GM19397 (cell line): ENCODE results near the gene KCTD17.

ENCODE experiments used
- ATAC-seq: cut with Tn5 transposase; IDR thresholded peaks from one replicate; pipeline ENCODE4 v1.9.1; 2021; ENCODE audit warnings: mild to moderate bottlenecking, moderate library complexity; ENCODE audit not compliant: unreplicated experiment

KCTD17 gene

DNA sequence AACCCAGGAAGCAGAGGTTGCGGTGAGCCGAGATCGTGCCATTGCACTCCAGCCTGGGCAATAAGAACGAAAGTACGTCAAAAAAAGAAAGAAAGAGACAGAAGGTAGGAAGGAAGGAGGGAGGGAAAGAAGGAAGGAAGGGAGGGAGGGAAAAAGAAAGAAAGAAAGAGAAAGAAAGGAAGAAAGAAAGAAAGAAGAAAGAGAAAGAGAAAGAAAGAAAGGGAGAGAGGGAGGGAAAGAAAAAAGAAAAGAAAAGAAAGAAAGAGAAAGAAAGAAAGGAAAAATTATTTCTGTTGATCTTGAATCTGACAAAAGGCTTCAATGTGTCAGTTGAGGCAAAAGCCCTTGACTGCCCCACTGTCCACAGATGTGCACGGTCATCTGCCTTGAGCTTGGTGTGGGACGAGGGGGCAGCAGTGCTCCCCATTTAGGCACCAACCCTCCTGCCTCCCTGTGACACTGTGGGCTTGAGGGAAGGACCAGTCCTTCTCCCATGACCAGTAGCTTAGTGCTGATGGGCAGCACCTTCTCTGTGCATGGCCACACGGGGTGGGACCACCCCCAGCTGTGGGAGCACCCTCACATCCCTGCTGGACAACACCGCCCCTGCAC lies 24.4 kb downstream of the KCTD17 start:
- no peak for ATAC-seq

DNA sequence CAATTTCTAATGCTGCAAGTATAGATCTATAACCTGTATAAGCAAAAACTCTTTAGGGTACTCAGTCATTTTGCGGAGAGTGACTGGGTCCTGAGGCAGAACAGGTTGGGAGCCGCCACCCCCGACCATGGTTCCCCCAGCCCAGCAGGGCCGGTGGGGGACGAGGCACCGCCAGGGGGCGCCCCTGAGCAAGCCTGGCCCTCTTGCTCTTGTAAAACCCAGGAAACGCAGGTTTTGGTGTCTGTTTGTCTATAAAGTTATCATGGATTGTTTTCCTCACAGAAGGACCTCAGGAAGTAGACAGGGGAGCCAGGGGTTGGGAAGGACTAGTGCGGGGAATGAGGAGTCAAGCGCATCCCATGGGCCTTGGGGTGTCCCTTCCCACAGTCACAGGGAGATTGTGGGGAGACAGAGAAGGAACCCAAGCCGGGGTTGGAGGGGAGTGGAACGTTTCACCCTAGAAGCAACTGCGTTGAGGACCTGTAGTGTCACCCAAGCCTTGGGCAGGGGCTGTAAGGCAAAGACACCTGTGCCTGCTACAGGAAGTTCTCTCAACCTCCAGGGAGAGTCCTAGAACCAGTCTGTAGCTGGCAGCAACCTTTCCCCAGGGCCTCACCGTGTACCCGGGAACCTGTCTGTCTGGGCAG lies 26.4 kb downstream of the KCTD17 start:
- no peak for ATAC-seq

DNA sequence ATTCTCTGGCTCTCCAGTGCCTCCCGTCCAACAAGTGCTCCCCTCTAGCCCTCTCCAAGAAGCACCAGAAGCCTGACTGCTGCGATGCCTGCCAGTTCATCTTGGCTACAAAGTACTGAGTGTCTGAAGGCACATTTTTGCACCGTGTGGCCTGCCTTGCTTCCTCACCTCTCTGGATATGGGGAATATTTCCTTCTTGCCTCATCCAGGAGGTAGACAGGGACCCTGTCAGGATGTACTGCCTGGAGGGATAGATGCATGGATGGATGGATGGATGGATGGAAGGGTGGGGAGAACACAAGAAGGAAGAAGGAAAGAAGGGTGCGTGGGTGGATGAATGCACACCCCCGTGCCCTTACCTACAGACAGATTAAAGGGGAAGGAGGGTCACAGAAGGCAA lies 27.6 kb downstream of the KCTD17 start:
- no peak for ATAC-seq

DNA sequence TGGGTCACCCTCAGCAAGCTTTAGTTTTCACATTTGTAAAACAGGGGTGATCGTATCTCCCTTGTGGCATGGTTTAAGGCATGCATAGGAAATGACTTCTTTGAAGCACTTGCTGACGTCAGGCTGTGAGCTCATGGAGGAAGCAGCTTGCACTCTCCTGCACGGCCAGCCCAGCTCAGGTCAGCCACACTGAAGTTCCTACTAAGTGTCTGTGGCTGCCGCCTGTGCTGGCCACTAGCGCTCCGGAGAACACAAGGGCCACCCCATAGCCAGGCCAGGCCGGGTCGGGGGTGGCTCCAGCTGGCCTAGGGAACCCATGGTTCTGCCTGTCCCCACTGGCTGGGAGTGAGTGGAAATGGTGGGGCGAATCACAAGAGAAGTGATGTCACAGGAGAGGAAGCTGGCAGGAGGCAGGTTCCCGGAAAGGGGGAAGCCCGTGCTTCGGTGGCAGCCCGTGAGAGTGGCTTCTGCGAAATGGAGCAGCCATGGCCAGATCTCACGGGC lies 28.2 kb downstream of the KCTD17 start:
- no peak for ATAC-seq

DNA sequence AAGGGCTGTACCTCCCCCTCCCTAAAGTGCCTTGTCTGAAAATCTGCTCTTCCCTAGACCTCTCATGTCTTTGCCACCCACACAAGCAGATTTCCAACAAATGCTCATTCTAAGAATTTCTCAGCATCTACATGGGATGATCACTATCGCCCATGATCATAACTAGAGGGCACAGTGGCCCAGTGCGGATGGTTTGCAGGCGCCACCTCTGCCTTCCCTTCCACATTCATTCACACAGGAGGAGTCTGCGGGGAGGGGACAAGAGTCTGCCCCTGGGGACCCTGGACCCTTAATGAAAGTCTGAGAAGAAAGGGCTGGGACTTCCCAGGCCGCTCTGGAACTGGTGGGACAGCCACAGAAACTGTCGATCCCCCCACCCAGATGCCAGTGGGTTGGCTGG lies 28.9 kb downstream of the KCTD17 start:
- ATAC-seq, result no peak

DNA sequence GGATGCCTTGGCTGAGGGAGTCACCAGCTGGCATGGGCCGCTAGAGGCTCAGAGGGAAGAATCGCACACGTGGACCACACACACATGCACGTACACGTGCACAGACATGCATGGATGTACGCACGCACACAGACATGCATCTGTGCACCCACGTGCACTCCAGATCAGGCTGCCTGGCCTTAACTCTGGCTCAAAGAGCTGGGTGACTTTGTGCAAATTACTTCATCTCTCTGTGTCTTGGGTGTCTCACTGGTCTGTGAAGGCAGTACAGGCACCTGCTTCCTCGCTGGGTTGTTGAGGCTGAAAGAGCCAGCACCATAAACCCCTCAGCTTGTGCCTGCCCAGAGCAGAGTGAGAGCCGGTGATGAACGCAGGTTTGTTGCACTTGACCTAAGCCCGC lies 29.3 kb downstream of the KCTD17 start:
- no peak for ATAC-seq

DNA sequence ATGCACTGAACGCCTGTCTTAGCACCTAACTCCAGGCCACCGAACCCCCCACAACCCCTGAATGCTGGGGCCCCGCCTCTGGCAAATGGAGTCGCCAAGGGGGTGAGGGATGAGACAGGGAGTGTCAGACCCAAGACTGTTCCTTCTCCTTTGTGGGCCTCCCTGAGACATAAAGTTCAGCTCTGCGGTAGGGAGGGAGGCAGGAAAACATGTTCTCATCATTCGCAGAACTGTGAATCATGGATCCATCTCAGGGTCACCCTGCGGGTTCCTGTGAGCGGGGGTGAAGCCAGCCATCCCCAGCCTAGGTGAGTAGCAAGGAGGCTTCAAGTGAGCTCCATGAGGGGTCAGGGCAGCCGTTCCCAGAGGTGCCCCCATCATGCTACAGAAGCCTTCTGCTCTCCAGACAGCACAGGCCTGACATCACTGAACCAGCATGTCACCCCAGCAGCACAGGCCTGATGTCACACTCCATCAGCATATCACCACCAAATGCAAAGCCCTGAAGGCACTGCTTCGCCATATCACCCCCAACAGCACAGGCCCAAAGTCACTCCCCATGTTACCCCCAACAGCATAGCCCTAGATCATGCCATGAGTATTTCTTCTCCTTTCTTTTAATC lies 30.8 kb downstream of the KCTD17 start:
- no peak for ATAC-seq

DNA sequence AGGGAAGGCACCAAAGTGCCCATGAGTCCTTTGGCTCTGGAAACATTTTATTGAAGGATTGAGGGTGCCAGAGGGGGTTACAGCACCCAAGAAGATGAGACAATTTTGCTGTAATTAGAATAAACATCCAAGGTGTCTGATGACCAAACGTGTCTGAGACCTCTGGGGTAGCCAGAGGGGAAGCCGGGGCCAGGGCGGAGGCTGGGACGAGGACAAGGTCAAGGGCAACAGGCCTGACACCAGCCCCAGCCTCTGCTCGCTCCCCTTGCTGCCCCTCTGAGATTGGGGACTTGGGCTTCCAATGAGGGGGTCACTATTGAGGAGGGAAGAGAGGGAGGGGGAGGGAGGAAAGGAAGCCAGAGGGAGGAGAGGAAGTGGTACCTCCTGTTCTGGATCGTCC lies 32.4 kb downstream of the KCTD17 start:
- ATAC-seq, result no peak

DNA sequence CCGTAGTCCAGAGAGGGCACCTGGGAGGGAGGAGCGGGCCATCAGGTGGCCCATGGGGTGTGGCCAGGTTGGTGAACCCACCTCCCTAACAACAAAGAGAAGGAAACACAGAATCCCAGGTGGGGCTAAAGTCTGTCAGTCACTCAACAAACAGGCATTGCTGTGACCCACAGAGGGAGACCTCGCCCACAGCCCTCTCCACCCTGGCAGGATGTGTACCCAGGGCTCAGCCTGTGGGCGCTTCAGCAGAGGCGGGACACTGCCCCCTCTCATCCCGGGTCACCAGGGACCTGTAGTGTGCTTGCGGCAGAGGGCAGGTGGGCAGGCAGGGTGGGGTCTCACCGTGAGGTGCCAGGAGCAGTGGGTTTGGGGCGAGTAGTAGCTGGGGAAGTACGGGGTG lies 32.8 kb downstream of the KCTD17 start:
- no peak for ATAC-seq

DNA sequence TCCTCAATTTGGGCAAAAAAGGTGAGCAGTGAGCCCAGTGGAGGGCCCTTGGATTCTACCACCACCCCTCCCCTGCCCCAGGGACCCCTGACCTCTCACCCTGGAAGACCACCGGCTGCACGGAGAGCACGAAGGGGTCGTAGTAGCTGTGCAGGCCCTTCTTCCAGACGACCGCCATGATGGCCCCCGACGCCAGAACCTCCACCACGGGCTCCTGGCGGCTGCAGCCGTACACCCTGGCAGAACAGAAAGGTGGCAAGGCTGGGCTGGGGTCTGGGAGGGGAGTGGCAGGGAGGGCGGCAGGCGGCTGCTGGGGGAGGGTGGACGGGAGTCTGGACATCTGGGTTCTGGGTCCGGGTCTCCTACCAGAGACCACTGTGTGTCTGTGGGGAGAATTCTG lies 34.6 kb downstream of the KCTD17 start:
- no peak for ATAC-seq

DNA sequence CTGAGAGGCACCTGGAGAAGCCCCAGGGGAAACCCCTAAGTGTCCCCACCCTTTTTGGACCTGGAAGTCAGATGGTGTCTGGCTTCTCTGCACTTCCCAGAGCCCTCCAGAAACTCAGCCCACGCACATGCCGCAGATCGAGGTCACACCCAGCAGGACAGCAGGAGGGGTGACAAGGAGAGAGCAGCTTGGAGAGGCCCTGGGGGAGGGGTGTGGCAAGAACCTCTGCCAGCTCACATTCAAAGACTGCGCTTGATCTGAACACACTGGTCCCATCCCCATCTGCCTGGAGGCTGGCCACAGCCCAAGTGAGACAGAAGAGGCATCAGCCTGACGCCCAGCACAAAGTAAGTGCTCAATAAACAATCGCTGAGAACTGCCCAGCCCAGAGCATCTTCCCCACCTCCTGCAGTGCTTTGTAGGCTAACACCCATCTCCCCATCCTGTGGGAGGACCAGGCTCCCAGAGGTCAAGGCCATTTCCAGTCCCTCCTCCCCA lies 36.6 kb downstream of the KCTD17 start:
- ATAC-seq, result no peak

DNA sequence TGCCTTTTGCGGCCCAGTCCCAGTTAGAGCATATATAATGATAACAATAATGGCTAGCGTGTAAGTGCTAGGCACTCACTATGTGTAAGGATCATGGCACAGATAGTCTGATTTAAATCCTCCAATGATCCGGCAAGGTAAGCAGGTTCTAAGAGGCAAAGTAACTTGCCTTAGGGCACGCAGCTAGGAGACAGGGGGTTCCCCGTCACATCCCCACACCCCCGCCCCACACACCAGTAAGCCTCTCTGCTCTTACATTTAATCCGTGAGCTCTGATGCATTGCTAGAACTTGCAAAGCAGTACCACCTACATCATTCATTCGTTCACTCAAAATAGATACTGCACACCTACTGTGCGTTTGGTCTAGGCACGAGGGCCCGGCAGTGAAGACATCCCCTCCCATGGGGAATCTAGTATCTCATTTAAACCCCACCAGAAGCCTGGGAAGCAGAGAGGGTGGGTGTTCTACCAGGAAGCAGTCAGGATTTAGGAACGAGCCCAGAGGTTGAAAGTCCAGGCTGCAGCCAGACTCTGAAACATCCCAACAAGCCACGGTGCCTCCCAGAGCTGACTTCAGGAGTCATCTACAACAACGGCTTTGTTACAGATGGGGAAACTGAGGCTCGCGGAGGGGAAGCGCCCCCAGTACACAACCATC lies 37.3 kb downstream of the KCTD17 start:
- no peak for ATAC-seq

DNA sequence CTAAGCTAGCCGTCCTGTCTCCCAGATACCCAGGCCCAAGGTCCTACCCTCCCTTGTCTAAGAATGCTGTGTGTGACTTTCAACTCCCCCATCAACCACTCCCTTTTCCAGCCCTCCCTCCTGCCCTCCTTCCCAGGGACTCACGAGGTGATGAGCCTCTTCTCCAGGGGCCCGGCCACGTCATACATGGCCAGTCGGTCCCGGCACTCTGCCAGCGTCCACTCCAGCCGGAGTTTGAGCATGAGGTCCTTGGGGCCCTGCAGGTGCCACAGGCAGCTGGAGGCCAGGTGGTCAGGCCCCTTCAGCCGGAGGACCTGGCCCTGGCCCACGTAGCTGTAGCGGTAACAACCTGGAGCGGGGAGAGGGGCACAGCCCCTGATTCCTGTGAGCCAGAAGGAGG lies 37.9 kb downstream of the KCTD17 start:
- no peak for ATAC-seq

DNA sequence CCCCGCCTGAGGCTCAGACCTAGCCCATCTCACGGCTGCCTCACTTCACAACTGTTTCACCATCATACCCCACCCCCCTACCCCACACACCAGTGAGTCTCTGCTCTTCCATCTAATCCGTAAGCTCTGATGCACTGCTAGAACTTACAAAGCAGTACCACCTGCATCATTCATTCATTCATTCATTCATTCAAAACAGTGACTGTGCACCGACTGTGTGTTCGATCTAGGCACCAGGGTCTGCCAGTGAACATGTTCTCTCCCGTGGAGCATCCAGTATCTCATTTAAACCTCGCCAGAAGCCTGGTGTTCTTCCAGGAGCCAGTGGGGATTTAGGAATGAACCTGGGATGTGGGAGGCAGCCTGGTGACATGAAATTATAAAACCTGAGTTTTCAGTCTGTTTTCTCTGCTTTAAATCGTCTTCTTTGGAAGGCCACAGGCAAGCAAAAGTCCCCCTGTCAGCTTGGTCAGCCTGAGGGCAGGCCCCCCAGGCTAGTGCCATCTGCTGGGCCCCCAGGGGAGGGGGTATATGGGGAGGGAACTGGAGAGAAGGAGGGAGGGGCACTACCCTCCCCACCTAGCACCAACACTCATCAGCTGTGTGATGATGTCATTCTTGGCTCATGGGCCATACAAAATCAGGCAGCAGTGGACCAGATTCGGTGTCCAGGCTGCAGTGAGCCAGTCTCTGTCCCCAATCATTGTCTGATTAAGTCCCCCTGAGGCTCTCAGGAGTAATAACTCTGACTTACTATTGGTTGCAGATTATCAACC lies 39.6 kb downstream of the KCTD17 start:
- no peak for ATAC-seq

DNA sequence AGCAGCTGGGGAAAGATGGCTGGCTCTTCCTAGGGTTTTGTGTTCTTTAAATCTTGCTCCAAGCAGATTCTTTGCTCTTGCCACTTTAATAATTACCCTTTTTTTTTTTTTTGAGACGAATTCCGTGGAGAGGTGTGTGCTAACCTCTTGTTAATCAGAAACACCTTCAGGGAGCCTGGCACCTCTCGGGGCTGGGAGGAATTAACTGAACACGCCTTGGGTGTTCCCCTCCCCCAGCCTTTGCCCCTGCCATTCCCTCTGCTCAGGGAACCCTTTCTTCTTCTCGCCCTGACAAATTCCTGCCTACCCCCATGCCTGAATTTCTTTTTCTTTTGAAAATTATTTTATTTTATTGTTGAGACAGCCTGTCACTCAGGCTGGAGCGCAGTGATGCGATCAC lies 40.5 kb downstream of the KCTD17 start:
- ATAC-seq, result no peak

DNA sequence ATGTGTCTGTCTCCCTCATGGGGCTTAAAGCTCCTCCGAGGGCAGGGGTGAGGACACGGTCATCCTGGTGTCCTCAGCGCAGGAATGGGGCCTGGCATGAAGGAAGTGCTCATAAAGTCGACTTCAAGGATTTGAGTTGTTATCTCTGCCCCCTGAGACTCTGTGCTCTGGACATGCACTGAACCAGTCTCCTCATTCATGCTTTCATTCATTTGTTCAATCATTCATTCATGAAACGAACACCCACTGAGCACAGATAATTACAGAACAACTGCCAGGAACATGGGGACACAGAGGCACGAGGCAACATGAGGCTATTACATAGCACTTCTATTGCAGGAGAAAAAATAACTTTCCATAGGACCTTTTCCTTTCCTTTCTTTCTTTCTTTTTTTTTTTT lies 41.5 kb downstream of the KCTD17 start:
- ATAC-seq, result no peak

DNA sequence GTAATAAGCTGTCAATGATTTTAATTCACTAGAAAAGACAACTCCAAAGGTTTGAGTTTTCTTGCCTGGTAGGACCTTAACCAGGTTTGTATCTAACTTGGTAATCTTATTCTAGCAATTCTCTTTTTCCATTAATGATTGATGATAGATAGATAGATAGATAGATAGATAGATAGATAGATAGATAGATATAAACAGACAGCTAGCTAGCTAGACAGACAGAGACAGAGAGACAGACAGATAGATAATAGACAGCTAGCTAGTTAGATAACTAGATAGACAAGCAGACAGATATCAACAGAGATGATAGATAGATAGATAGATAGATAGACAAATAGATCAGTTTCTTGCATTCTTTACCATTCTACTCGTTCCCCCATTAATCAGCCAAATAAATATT lies 42.7 kb downstream of the KCTD17 start:
- no peak for ATAC-seq

DNA sequence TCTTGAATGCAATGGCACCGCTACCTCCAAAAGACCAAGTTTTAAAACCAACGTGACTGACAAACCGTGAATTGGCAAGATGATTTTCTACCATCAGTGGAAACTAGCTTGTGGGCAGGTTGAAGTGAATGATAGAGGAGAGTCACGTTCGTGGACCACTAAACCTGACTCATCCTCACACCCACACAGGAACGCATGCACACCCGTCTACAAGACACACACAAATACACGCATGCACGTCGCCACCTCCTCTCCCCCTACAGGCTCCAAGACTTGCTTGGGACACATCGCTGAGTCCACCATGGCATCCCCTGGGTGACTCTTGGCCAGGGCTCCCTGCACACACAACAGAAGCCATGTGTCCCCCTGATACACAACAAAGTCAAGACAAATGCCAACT lies 43.6 kb downstream of the KCTD17 start:
- ATAC-seq, result no peak

DNA sequence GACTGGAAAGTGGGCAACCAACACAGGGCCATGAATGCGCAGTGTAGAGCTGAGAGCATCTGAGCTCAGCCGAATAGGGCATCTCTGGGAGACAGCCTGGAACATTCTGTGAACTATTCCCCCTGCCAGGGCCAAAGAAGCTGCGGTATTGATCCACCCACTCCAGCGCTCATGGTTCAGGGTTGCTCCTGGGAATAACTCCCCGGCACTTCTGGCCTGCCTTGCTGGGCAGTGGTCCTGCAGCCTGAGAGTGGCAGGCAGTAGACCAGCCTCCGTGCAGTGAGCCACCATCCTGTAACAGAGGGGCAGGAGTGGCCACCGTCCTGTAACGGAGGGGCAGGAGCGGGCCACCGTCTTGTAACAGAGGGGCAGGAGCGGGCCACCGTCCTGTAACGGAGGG lies 45.8 kb downstream of the KCTD17 start:
- ATAC-seq, result no peak

DNA sequence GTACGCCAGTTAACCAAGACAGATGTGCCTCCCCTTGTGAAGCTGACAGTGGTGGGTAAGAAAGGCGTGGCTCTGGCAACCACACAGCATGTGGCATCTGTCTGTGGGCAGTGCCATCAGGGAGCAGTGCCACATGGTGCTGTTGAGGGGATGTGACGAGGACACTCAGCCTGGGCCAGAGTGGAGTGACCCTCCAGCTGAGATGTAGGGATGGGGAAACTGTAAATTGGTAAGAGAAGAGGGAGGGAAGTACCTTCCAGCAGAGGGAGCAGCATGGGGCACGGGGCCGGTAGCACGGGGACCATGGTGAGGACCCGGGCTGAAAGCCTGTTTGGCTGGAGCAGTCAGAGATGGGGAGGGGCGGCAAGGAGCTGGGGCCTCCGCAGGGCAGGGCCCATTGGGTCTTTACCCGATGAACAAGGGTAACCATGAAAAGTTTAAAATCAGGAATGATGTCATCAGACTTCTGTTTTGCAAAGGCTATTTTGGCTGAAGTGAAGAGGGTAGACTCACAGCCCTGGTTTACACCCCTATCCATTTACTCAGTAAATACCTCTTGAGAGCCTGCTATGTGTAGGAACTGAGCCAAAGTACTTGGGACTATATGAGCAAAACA lies 47.5 kb downstream of the KCTD17 start:
- no peak for ATAC-seq
